ENCODE measurements around the gene NACC1. TPM values are rescaled to one million over a fixed set of nuclear protein-coding genes. Genes with fewer than 3 reads are reported as not detected.

Gene NACC1
- total and polyA plus RNA-seq, 3 experiments from 2014 or later, result 3.9 to 111 (median 89.9) TPM

DNA sequence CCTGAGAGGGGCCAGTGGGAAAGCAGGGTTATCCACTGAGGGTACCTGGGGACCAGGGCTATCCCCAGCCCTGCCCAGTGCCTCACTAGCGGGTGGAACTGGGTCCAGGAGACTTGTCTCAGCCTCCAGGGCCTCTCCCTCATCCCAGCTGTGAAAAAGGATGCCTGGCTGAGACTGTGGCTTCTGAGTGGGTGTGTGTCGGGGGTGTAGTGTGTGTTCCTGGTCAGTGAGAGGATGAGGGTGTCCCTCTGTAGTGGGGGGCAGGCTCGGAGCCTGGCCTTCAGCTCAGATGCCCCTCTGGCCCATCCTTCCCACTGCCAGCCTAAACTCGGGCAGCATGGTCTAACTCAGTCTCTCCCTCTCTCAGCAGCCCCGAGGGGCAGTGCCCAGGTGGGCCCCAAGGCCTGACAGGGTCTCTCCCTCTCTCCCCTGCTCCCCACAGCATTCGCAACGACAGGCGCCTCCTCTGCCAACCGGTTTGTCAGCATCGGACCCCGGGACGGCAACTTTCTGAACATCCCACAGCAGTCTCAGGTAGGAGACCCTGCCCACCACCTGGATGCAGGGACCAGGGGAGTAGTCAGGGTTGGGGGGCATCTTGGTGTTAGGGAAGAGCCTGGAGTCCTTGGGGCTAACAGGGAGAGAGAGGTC lies 28.1 kb upstream of the NACC1 start:
- no peaks in the 10 kb centered on the region for H3K9me3 ChIP-seq (ENCODE audit: low read length)
- DNase-seq, result no peak
- POLR2A ChIA-PET, result no interaction called here
- H3K27ac ChIP-seq (ENCODE audit: low read depth, low read length), result no peak overlapping the region
- H3K4me1 ChIP-seq (ENCODE audit: insufficient read depth, low read length), result peaks cover 4% of the 10 kb centered on the region
- H3K9me3 Mint-ChIP-seq, result no peaks in the 10 kb centered on the region
- peaks cover 4 to 7% of the 10 kb centered on the region in 2 donors for H3K27me3 Mint-ChIP-seq
- peak overlapping the region in 1 of 8 donors; percentile 24 for H3K27ac Mint-ChIP-seq
- no peaks in the 10 kb centered on the region for H3K36me3 ChIP-seq (ENCODE audit: insufficient read depth, low read length)
- peaks cover 0 to 7% (median 2%) of the 10 kb centered on the region in 3 donors for H3K4me1 Mint-ChIP-seq
- CTCF ChIA-PET, result interaction anchor here (1.6 to 2.0 kb wide), 2 partner anchors 29 to 125 kb away, joined by 5 to 7 read pairs; no protein-coding TSS in a partner anchor
- H3K36me3 Mint-ChIP-seq, result no peaks in the 10 kb centered on the region
- no peaks in the 10 kb centered on the region for H3K27me3 ChIP-seq (ENCODE audit: insufficient read depth, low read length, poor library complexity, severe bottlenecking)
- H3K4me3 ChIP-seq (ENCODE audit: low read length), result no peak overlapping the region
- H3K4me3 Mint-ChIP-seq, result no peak overlapping the region

DNA sequence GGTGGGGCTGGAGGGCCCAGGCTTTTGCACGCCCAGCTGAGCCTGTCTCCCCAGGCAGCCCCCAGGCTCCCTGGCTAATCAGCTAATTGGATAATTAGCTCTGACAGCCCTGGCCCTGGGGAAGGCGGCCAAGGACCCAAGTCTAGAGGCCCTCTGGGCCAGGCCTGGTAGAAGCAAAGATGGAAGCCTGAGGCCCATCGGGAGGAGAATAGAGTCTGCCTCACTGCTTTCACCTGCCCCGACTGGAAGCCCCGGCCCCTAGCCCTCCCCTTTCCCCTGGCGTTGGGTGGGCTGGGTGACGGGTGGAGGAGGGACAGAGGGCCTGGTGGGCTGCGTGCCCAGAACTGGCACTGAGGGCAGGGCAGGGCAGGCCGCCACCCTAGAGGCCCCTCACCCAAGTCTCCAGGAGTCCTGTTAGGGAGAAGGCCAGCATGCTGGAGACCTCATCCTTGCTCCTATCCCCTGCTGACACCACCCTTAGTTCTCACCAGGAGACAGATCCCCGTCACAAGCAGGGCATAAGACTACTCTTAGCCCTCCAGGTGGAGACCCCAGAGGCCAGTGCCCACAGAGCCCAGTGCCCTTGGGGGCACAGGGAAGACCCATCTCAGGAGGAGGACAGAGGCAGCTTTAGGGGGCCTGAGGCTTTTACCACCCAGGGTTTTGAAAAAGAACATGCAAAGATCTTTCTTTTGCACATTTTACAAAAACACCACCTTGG lies 27.4 kb upstream of the NACC1 start:
- Histone ChIP-seq H3K4me3 (ENCODE audit: low read length) (no peak overlapping the region), H3K27me3 (ENCODE audit: insufficient read depth, low read length, poor library complexity, severe bottlenecking) (no peaks in the 10 kb centered on the region), H3K4me1 (ENCODE audit: insufficient read depth, low read length) (peaks cover 10% of the 10 kb centered on the region), H3K27ac (ENCODE audit: low read depth, low read length) (no peak overlapping the region), H3K36me3 (ENCODE audit: insufficient read depth, low read length) (no peaks in the 10 kb centered on the region), H3K9me3 (ENCODE audit: low read length) (no peaks in the 10 kb centered on the region)
- CTCF ChIA-PET, result interaction anchor here (1.0 to 2.0 kb wide), 3 partner anchors 9 to 125 kb away, joined by 4 to 8 read pairs (median 7); no protein-coding TSS in a partner anchor
- no peak overlapping the region for H3K27ac Mint-ChIP-seq
- peaks cover 0 to 9% (median 3%) of the 10 kb centered on the region in 3 donors for H3K4me1 Mint-ChIP-seq
- peaks cover 4 to 7% of the 10 kb centered on the region in 2 donors for H3K27me3 Mint-ChIP-seq
- no peaks in the 10 kb centered on the region for H3K9me3 Mint-ChIP-seq
- POLR2A ChIA-PET, result no interaction called here
- no peak overlapping the region for H3K4me3 Mint-ChIP-seq
- H3K36me3 Mint-ChIP-seq, result no peaks in the 10 kb centered on the region
- DNase-seq, result no peak

DNA sequence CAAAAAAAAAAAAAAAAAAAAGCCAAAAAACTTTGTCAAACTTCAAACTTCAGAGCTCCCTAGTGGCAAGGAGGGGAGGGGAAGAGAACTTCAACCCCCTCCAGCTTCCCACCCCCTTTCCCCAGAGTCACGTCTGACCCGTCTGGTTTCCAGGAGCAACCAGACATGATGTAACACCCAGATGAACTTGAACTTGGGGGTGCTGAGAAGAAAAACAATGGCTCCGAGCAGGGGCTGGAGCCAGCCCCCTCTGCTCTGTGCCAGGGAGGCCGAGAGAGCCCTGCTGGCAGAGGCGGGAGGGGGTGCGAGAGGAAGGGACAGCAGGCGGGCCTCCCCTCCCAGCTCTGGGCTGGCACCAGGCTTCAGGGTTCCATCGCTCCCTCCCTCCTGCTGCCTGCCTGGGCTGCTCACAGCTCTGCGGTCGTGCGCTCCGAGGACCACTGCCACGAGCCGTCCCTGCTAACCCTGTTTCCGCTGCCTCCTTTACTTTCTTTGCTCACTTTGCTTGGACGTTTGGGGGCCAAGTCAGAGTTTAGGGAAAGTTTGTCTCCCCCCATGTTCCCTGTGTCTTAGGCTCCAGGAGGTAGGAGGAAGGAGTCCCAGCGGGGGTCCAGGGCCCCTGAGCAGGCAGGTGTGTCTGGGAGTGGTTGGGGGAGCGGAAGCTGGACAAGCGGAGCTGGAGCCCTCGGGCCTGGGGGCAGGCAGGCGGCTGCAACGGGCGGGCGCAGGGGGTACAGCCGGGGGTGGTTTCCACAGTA lies 26.5 kb upstream of the NACC1 start:
- H3K4me1 Mint-ChIP-seq, result peaks cover 6 to 18% (median 8%) of the 10 kb centered on the region in 3 donors
- no peak overlapping the region for H3K4me3 Mint-ChIP-seq
- Histone ChIP-seq H3K4me1 (ENCODE audit: insufficient read depth, low read length) (peaks cover 19% of the 10 kb centered on the region), H3K27me3 (ENCODE audit: insufficient read depth, low read length, poor library complexity, severe bottlenecking) (peaks cover 9% of the 10 kb centered on the region), H3K4me3 (ENCODE audit: low read length) (no peak overlapping the region), H3K27ac (ENCODE audit: low read depth, low read length) (no peak overlapping the region), H3K9me3 (ENCODE audit: low read length) (no peaks in the 10 kb centered on the region), H3K36me3 (ENCODE audit: insufficient read depth, low read length) (no peaks in the 10 kb centered on the region)
- ChIA-PET CTCF (interaction anchor here (1.0 to 4.9 kb wide), 3 partner anchors 8 to 113 kb away, joined by 4 to 71 read pairs (median 8); no protein-coding TSS in a partner anchor), POLR2A (interaction anchor here (0.7 kb wide), 1 partner anchor 37 kb away, joined by 6 read pairs; no protein-coding TSS in a partner anchor)
- DNase-seq, result no peak
- no peaks in the 10 kb centered on the region for H3K36me3 Mint-ChIP-seq
- H3K9me3 Mint-ChIP-seq, result no peaks in the 10 kb centered on the region
- H3K27ac Mint-ChIP-seq, result peak overlapping the region in 1 of 8 donors; percentile 68
- peaks cover 12 to 13% of the 10 kb centered on the region in 2 donors for H3K27me3 Mint-ChIP-seq

DNA sequence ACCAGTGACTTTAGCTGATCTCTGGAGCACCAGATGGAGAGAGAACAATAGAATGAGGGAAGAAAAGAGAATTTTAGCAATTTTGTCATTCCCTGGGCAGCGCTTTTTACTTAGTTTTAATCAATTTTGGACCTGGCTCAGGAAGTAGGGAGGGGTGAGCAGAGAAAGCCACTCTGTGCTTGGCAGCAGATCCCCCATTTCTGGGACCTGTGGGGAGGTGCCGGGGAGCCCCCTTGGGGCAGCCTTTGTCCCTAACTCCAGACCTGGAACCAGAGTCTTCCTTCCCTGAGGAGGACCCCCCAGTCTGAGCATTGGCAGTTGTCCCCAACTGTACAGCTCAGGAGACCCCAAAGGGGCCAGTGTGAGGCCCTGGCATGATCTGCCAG lies 25.9 kb upstream of the NACC1 start:
- ChIA-PET POLR2A (no interaction called here), CTCF (interaction anchor here (4.9 kb wide), 1 partner anchor 114 kb away, joined by 71 read pairs; no protein-coding TSS in a partner anchor)
- Histone ChIP-seq H3K9me3 (ENCODE audit: low read length) (no peaks in the 10 kb centered on the region), H3K27me3 (ENCODE audit: insufficient read depth, low read length, poor library complexity, severe bottlenecking) (peaks cover 15% of the 10 kb centered on the region), H3K36me3 (ENCODE audit: insufficient read depth, low read length) (no peaks in the 10 kb centered on the region), H3K27ac (ENCODE audit: low read depth, low read length) (no peak overlapping the region), H3K4me3 (ENCODE audit: low read length) (no peak overlapping the region), H3K4me1 (ENCODE audit: insufficient read depth, low read length) (peaks cover 25% of the 10 kb centered on the region)
- H3K27ac Mint-ChIP-seq, result no peak overlapping the region
- H3K4me1 Mint-ChIP-seq, result peaks cover 10 to 22% (median 11%) of the 10 kb centered on the region in 3 donors
- H3K4me3 Mint-ChIP-seq, result no peak overlapping the region
- no peak for DNase-seq
- no peaks in the 10 kb centered on the region for H3K9me3 Mint-ChIP-seq
- peaks cover 16 to 17% of the 10 kb centered on the region in 2 donors for H3K27me3 Mint-ChIP-seq
- no peaks in the 10 kb centered on the region for H3K36me3 Mint-ChIP-seq

DNA sequence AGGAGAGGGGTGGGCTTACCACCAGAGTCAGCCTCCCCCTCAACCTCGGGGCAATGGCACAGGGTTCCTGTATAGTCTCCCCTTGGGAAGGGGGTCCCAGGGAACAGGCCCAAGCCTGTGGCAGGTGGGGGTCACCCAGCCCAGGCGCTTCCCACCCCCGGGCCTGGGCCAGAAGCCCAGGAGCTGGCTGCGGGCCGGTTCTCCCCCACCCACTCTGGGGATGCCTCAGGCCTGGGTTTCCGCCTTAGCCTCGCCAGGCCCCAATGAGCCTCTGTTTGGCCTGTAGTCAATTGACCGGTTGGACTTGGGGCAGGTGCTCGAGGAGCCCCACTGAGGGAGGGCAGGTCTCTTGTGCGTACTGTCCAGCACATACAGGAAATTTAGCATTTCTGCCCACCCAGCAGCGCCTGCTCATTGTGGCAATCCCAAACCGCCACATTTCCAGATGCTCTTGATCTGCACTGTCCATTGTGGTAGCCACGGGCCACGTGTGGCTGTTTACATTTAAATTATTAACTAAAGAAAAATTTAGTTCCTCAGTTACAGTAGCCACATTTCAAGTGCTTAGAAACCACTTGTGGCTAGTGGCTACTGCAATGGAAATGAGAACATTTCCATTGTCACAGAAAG lies 25.3 kb upstream of the NACC1 start:
- ChIA-PET CTCF (interaction anchor here (0.7 to 4.9 kb wide), 7 partner anchors 32 to 170 kb away, joined by 3 to 71 read pairs (median 8); no protein-coding TSS in a partner anchor), POLR2A (no interaction called here)
- Histone ChIP-seq H3K27ac (ENCODE audit: low read depth, low read length) (no peak overlapping the region), H3K4me1 (ENCODE audit: insufficient read depth, low read length) (peaks cover 25% of the 10 kb centered on the region), H3K27me3 (ENCODE audit: insufficient read depth, low read length, poor library complexity, severe bottlenecking) (peaks cover 17% of the 10 kb centered on the region), H3K4me3 (ENCODE audit: low read length) (no peak overlapping the region), H3K36me3 (ENCODE audit: insufficient read depth, low read length) (no peaks in the 10 kb centered on the region), H3K9me3 (ENCODE audit: low read length) (no peaks in the 10 kb centered on the region)
- Mint-ChIP-seq H3K4me3 (no peak overlapping the region), H3K27ac (no peak overlapping the region), H3K27me3 (peaks cover 17 to 18% of the 10 kb centered on the region in 2 donors), H3K9me3 (no peaks in the 10 kb centered on the region), H3K4me1 (peaks cover 11 to 26% (median 12%) of the 10 kb centered on the region in 3 donors), H3K36me3 (no peaks in the 10 kb centered on the region)
- DNase-seq, result no peak

DNA sequence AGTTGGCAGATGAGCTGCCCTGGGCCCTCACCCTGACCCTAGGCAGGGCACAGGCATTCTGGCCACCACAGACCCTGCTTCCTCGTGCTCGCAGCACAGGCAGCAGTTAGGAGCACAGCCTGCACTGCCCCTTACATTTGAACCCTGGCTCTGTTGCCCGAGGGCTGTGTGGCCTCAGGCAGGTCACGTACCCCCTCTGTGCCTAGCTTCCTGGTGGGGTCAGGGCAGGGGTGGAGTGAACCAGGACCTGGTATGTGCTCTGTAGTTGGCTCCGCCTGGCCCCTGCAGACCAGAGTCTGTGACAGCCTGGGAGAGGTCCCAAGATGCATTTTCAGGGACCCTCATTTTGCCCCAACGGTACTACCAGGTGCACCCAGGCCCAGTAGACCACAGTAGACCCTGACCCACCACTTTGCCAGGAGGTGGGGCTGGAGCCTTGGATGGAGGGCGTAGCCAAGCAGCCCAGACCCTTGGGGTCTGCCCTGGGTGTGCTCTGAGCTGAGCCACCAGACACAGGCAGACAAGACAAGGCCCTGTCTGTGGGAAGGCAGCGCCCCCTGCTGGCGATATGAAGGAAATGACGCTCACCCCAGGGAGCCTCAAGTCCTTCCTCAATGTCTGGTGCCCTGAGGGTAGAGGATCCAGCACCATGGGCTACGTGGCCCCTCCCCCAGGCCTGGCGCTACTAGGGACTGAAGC lies 24.5 kb upstream of the NACC1 start:
- no peak overlapping the region for H3K4me3 ChIP-seq (ENCODE audit: low read length)
- Mint-ChIP-seq H3K36me3 (no peaks in the 10 kb centered on the region), H3K27ac (peak overlapping the region in 1 of 8 donors; percentile 6), H3K4me1 (peaks cover 15 to 34% (median 16%) of the 10 kb centered on the region in 3 donors), H3K27me3 (peaks cover 19 to 27% of the 10 kb centered on the region in 2 donors), H3K4me3 (no peak overlapping the region), H3K9me3 (no peaks in the 10 kb centered on the region)
- H3K4me1 ChIP-seq (ENCODE audit: insufficient read depth, low read length), result peaks cover 29% of the 10 kb centered on the region
- ChIA-PET CTCF (interaction anchor here (0.7 to 4.9 kb wide), 21 partner anchors 9 to 211 kb away, joined by 3 to 71 read pairs (median 5); partner anchors contain the start of gene GCDH), POLR2A (no interaction called here)
- peak; percentile 66 to 86 (median 72) for DNase-seq
- H3K27ac ChIP-seq (ENCODE audit: low read depth, low read length), result no peak overlapping the region
- peaks cover 17% of the 10 kb centered on the region for H3K27me3 ChIP-seq (ENCODE audit: insufficient read depth, low read length, poor library complexity, severe bottlenecking)
- H3K36me3 ChIP-seq (ENCODE audit: insufficient read depth, low read length), result no peaks in the 10 kb centered on the region
- no peaks in the 10 kb centered on the region for H3K9me3 ChIP-seq (ENCODE audit: low read length)

DNA sequence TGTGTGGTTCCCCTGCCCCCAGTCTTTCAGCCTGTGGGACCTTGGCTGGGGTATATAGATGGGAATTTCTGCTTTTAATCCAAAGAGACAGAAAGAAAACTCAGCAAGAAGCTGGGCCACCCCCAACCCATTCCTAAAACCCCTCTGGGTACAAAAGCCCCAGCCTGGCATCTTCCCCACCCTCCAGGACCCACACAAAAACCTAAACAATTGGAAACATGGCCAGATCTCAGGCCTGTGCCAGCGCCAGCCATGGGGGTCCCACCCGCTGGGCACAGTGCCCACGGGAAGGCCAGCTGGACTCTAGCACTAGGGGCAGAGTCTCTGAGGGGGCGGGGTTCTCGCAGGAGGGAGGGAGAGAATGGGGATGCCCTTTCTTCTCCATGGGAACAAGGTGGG lies 24.0 kb upstream of the NACC1 start:
- Mint-ChIP-seq H3K4me3 (no peak overlapping the region), H3K36me3 (no peaks in the 10 kb centered on the region), H3K9me3 (no peaks in the 10 kb centered on the region), H3K4me1 (peaks cover 20 to 39% (median 20%) of the 10 kb centered on the region in 3 donors), H3K27me3 (peaks cover 20 to 28% of the 10 kb centered on the region in 2 donors), H3K27ac (peak overlapping the region in 2 of 8 donors; percentile 6 to 55)
- peaks cover 34% of the 10 kb centered on the region for H3K4me1 ChIP-seq (ENCODE audit: insufficient read depth, low read length)
- DNase-seq, result no peak
- no peaks in the 10 kb centered on the region for H3K9me3 ChIP-seq (ENCODE audit: low read length)
- H3K4me3 ChIP-seq (ENCODE audit: low read length), result no peak overlapping the region
- no peak overlapping the region for H3K27ac ChIP-seq (ENCODE audit: low read depth, low read length)
- peaks cover 17% of the 10 kb centered on the region for H3K27me3 ChIP-seq (ENCODE audit: insufficient read depth, low read length, poor library complexity, severe bottlenecking)
- CTCF ChIA-PET, result interaction anchor here (0.8 to 4.9 kb wide), 20 partner anchors 9 to 211 kb away, joined by 3 to 71 read pairs (median 5); partner anchors contain the start of gene GCDH
- POLR2A ChIA-PET, result interaction anchor here (1.6 kb wide), 1 partner anchor 62 kb away, joined by 4 read pairs; no protein-coding TSS in a partner anchor
- H3K36me3 ChIP-seq (ENCODE audit: insufficient read depth, low read length), result no peaks in the 10 kb centered on the region
